ENCODE measurements around the gene TFIP11.
A peak's percentile ranks its signal among the peaks of the same experiment; 100 is the strongest.

The TFIP11 gene

DNA sequence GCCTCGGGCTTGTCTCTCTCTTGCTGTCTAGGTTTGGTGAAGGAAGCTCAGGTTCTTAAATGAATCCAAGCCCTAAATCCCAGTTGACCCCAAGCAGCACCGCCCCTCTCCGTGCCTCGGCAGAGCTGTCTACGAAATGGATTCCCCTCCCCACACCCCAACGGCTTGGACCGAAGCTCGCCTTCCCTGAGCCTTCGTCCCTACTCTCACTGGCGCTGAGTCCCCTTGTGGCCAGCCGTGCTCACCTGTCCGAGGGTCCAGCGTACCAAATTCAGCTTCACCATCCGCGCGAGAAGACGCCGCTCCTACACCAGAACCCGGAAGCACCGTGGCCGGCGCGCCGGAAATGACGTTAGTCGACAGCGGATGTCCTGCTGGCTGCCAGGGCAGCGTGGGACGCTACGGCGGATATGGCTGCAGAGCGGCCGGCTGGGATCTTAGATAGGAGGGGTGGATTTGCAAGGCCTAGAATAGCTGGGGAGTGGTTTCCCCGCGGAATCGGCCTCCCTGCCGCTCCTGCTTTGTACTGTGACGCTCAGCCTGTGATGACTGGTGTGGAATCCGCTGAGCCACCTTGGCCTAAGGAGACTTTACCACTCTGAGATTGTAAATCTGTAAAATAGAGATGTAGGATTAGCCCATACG, at the start of gene TFIP11:
Gene TFIP11 (minus strand): TSS at position 325 of the 645 bp plus-strand sequence. CDS start 2,201 bp downstream, outside the sequence.
- DNase-seq, result peak; percentile 92

- no peak for DNase-seq
These were observed 49.6 kb upstream of the TFIP11 start for GRCh38 chr22:26561756-26562417.

DNA sequence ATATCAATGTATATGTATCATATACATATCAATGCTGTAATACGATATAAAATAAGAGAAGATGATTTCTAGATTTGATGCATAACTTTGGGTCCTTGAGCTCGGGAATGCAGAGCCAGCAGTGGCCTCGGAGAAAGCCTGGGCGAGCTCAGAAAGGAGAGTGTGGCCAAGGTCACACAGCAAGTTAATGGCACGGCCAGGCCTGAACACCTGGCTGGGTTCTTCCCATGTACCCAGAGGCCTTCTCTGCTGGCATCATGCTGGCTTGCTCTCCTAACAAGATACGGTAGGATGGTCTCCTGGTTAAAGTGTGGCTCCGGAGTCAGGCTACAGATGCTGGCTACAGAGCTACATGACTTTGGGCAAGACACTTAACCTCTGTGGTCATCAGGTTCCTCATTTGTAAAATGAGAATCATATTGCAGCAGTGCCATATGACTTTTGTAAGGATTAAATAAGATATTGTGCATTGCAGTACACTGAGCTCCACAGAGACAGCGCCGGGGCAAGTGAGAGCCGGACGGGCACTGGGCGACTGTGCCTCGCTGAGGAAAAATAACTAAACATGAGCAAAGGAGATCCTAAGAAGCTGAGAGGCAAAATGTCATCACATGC, 47.8 kb upstream of the TFIP11 start:
- DNase-seq, result no peak

DNA sequence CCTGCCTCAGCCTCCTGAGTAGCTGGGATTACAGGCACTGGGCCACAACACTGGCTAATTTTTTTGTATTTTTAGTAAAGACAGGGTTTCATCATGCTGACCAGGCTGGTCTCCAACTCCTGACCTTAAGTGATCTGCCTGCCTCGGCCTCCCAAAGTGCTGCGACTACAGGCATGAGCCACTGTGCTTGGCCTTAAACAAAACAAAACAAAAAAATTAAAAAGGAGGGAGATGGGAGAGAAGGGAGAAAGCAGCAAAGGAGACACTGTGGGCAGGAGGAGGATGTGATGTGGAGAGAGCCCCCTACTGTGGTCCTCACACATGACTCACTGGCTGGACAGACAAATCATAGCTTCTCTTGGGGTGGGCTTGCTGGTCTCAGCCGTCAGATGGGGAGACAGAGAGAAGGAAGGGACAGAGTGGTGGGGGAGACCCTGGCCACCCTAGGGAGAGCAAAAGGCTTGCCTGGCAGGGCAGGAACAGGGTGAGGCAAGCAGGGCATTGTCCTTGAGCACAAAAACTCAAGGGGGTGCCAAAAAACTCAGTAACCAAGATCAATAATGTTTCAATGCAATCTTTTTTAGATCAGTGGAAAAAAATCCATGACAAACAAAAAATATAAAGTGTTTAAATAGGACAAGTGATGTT, 46.1 kb upstream of the TFIP11 start:
- DNase-seq, result no peak

GRCh38 chr22:26556904-26557303, 44.6 kb upstream of the TFIP11 start:
- no peak for DNase-seq

- no peak for DNase-seq
These were observed 43.2 kb upstream of the TFIP11 start for GRCh38 chr22:26555478-26555877.

DNA sequence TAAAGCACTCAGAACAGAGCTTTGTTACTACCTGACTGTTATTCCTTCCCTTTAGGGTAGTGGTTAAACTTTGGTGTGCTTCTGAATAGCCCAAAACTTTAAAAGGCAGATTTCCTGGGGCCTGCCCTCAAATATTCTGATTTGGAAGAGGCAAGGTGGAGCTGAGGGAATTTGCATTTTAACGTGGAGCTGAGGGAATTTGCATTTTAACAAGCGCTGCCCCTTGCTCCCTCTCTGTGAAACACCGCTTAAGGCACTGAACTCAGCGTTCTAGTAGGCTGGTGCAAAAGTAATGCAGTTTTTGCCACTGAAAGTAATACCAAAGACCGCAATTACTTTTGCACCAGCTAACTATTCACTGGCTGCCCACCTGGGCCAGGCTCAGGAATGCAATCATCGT, 42.7 kb upstream of the TFIP11 start:
- DNase-seq, result no peak

GRCh38 chr22:26553056-26553752, 40.9 kb upstream of the TFIP11 start:
- no peak for DNase-seq

GRCh38 chr22:26552466-26552865, 40.2 kb upstream of the TFIP11 start:
- no peak for DNase-seq

DNA sequence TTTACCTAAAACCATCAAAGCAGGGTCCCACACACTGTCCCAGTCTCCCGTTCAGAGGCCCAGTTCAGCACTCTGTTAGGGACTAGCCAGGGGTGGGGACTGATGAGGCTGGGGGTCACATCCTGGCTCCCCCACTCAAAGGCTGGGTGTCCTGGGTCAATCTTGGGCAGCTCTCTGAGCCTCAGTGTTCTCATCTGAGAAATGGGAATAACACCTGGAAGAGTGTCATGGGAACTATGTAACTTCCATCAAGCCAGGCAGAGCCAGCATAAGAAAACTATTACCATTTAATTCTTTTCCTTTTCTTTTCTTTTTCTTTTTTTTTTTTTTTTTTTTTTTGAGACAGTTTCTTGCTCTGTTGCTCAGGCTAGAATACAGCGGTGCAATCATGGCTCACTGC, 39.3 kb upstream of the TFIP11 start:
- DNase-seq, result no peak

DNA sequence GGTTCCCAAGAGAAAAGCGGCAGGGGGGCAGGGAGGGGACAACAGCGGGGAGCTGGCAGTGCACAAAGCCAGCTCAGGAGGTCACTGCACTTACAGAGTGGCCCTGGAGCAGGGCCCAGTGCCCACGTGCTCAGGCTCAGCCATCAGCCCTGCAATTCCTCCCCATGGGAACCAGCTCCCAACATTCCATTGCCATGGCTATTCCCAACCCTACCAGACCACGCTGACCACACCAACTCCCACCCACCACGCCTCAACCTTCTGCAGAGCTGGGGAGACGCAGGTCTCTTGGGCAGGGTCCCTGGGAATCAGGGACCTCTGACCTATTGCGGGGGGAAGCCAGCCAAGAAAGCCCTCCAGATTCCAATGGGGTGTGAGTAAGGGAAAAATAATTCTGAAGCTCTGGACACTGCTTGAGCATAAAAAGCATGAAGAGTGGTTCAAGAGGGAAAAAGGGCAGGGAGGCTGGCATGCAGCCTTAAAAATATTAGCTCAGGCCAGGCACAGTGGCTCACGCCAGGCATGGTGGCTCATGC, 38.3 kb upstream of the TFIP11 start:
- DNase-seq, result no peak

GRCh38 chr22:26549902-26550497, 37.7 kb upstream of the TFIP11 start:
- DNase-seq, result no peak

DNA sequence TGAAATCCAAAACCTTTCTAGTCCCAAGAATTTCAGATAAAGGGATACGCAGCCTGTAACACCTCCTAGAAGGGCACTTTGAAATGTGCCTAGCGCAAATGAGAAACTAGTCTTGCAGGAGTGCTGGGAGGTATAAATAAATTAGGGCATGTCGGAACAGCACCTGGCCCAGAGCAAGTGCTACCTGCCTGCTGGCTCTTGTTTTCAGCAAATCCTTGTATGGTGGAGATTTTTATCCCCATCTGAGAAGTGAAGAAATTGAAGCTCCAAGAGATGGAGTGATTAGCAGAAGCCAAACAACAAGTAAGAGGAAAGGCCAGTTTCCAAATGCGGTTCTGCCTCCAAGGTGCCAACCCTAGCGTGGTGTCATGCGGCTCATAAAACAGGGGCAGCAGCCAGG, 36.7 kb upstream of the TFIP11 start:
- DNase-seq, result no peak

- DNase-seq, result no peak
These were observed 36.0 kb upstream of the TFIP11 start for GRCh38 chr22:26548303-26548702.

DNA sequence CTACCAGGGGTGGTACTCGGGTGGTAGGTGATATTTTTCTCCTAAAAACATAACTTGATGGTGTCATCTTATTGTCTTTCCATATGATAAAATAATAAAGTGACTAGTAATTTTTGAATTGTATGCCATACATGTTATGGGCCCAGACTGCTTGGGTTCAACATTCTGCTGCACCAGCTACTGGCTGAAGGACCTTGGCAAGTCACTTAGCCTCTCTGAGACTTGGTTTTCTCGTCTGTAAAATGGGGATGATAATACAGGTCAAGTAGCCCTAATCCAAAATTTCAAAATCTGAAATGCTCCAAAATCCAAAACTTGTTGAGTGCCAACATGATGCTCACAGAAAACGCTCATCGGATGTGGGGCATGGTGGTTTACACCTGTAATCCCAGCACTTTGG, 35.6 kb upstream of the TFIP11 start:
- no peak for DNase-seq

GRCh38 chr22:26547426-26547825, 35.2 kb upstream of the TFIP11 start:
- peak; percentile 46 for DNase-seq

GRCh38 chr22:26546282-26546681, 34.0 kb upstream of the TFIP11 start:
- DNase-seq, result no peak

GRCh38 chr22:26545827-26546226, 33.6 kb upstream of the TFIP11 start:
- DNase-seq, result no peak

DNA sequence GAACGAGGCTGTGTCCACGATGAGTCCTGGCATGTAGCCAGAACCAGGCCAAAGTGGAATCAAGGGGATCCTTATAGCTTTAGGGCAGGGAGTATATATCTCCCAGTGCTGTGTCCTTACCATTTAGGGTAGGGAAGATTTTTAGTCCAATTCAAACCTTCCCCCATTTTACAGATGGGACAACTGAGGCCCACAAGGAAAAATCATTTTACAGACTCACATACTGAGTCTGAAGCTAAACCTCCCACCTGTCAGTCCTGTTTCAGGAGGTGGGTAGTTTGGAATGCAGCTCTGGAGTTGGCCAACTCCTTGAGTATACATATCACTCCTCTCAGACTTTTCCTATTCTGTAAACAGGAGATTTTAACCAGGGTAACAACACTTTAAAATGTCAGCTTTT, 33.1 kb upstream of the TFIP11 start:
- DNase-seq, result no peak

- no peak for DNase-seq
These were observed 32.2 kb upstream of the TFIP11 start for GRCh38 chr22:26544489-26544888.

- no peak for DNase-seq
These were observed 30.6 kb upstream of the TFIP11 start for GRCh38 chr22:26542831-26543230.

DNA sequence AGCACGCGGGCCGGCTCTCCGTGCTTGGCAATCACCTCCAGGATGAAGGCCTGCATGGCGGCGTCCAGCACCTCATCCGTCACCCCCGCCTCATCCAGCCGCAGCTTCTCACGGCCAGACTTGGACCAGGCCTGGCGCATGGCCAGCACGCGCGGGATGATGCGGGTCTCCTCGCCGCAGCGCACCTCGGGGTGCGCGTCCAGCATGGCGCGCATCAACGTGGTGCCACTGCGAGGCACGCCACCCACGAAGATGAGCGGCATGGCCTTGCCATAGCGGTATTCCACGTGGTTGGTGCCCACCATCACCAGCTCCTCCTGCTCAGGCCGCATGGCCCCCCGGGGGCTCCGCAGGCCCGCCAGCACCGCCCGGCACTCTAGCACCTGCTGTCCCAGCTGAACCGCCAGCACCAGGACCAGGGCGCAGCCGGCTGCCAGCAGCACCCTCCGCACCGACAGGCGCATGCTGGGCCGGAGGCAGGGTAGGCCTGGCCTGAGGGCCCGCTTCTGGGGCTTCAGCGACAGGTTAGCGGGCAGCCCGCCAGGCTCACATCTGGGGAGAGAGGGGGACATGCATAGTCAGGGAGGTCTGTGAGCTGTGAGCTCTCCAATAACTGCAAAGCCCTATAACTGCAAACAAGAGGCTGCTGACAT, 29.0 kb upstream of the TFIP11 start:
- DNase-seq, result no peak
